Neuronal stem cell (in vitro differentiated cells): Measurements from ENCODE around the gene ARMH3.

Experiments used
- DNase-seq: peaks from one replicate; pipeline ENCODE4 v3.0.0-alpha.2; 2013; ENCODE audit warnings: low spot score
- H2AFZ ChIP-seq: one replicate; pipeline ENCODE4 v1.6.1; 2013; ENCODE audit warnings: mild to moderate bottlenecking, low read length, inconsistent platforms
- H2AK5ac ChIP-seq: 2 replicates; pipeline ENCODE4 v1.6.1; 2013; ENCODE audit warnings: low read depth, mild to moderate bottlenecking, inconsistent platforms, low read length, moderate library complexity, mixed read lengths
- H2BK120ac ChIP-seq: 2 replicates; pipeline ENCODE4 v1.6.1; 2013; ENCODE audit warnings: low read depth, mild to moderate bottlenecking, inconsistent platforms, low read length, moderate library complexity, mixed read lengths
- H2BK12ac ChIP-seq: one replicate; pipeline ENCODE4 v1.6.1; 2013; ENCODE audit warnings: low read length, inconsistent platforms
- H2BK15ac ChIP-seq: 2 replicates; pipeline ENCODE4 v1.6.1; 2013; ENCODE audit warnings: mild to moderate bottlenecking, low read length, inconsistent platforms, mixed read lengths
- H2BK5ac ChIP-seq: one replicate; pipeline ENCODE4 v1.6.1; 2013; ENCODE audit warnings: inconsistent platforms, mild to moderate bottlenecking, low read length, moderate library complexity
- H3K14ac ChIP-seq: one replicate; pipeline ENCODE4 v1.6.1; 2013; ENCODE audit warnings: low read length, inconsistent platforms
- H3K18ac ChIP-seq: 2 replicates; pipeline ENCODE4 v1.6.1; 2013; ENCODE audit warnings: low read length, inconsistent platforms
- H3K23ac ChIP-seq: 2 replicates; pipeline ENCODE4 v1.6.1; 2013; ENCODE audit warnings: low read depth, mild to moderate bottlenecking, mixed read lengths, low read length, inconsistent platforms; ENCODE audit not compliant: poor library complexity
- H3K27ac ChIP-seq: replicated peaks from 3 replicates; pipeline ENCODE4 v1.5.1; 2013; ENCODE audit warnings: low read length, inconsistent platforms
- H3K27me3 ChIP-seq, 3 experiments: 2 replicates each; pipeline ENCODE4 v1.6.1; 2013; ENCODE audit warnings: low read length in 3 of 3, mild to moderate bottlenecking in 2 of 3, inconsistent platforms in 1 of 3, low read depth in 1 of 3, mixed read lengths in 1 of 3, moderate library complexity in 1 of 3; ENCODE audit not compliant: control insufficient read depth in 3 of 3, insufficient read depth in 3 of 3
- H3K36me3 ChIP-seq, 2 donors: replicated peaks in 1 of 2; 2 replicates each; pipeline ENCODE4 v1.6.1; 2013; ENCODE audit warnings: low read length in 2 of 2; ENCODE audit not compliant: control insufficient read depth in 2 of 2, insufficient read depth in 2 of 2
- H3K4ac ChIP-seq: 2 replicates; pipeline ENCODE4 v1.6.1; 2013; ENCODE audit warnings: inconsistent platforms, mild to moderate bottlenecking, low read length, moderate library complexity
- H3K4me1 ChIP-seq, 2 donors: 1 replicate in 1 of 2; 2 replicates in 1 of 2; pipeline ENCODE4 v1.6.1; 2013; ENCODE audit warnings: low read length in 2 of 2, low read depth in 1 of 2; ENCODE audit not compliant: control insufficient read depth in 2 of 2, insufficient read depth in 1 of 2
- H3K4me2 ChIP-seq: one replicate; pipeline ENCODE4 v1.6.1; 2013; ENCODE audit warnings: mild to moderate bottlenecking, low read length, inconsistent platforms; ENCODE audit not compliant: insufficient read depth, poor library complexity, severe bottlenecking
- H3K4me3 ChIP-seq, 2 donors: 2 replicates each; pipeline ENCODE4 v1.5.1; 2013; ENCODE audit warnings: low read length in 2 of 2, mild to moderate bottlenecking in 2 of 2, inconsistent platforms in 1 of 2, moderate library complexity in 1 of 2
- H3K79me1 ChIP-seq: one replicate; pipeline ENCODE4 v1.6.1; 2013; ENCODE audit warnings: low read depth, mild to moderate bottlenecking, inconsistent platforms, low read length, moderate library complexity
- H3K9ac ChIP-seq: one replicate; pipeline ENCODE4 v1.6.1; 2013; ENCODE audit warnings: mild to moderate bottlenecking, low read depth, low read length, inconsistent platforms; ENCODE audit not compliant: poor library complexity
- H3K9me3 ChIP-seq, 2 donors: replicated peaks in 1 of 2; 2 replicates each; pipeline versions ENCODE3 to v1.6.1; 2013; ENCODE audit warnings: low read length in 2 of 2, mild to moderate bottlenecking in 2 of 2, inconsistent platforms in 1 of 2, low read depth in 1 of 2, mixed read lengths in 1 of 2, moderate library complexity in 1 of 2; ENCODE audit not compliant: control insufficient read depth in 2 of 2, insufficient read depth in 1 of 2
- H4K8ac ChIP-seq: one replicate; pipeline ENCODE4 v1.6.1; 2013; ENCODE audit warnings: low read depth, mild to moderate bottlenecking, inconsistent platforms, low read length, moderate library complexity
- H4K91ac ChIP-seq: one replicate; pipeline ENCODE4 v1.6.1; 2013; ENCODE audit warnings: low read length, low read depth, mild to moderate bottlenecking, inconsistent platforms; ENCODE audit not compliant: poor library complexity
- WGBS, 2 donors: extraction: QIAGEN DNeasy Blood & Tissue Kit; methylation state at CpG; one replicate each; pipeline ENCODE4 v1.1.7; 2013; ENCODE audit warnings: missing lambda C conversion rate in 2 of 2, mixed read lengths in 1 of 2; ENCODE audit not compliant: insufficient read length in 2 of 2, insufficient replicate concordance in 1 of 2; ENCODE audit errors: extremely low coverage in 2 of 2; 5-methylcytosine and 5-hydroxymethylcytosine counted together

Gene ARMH3

DNA sequence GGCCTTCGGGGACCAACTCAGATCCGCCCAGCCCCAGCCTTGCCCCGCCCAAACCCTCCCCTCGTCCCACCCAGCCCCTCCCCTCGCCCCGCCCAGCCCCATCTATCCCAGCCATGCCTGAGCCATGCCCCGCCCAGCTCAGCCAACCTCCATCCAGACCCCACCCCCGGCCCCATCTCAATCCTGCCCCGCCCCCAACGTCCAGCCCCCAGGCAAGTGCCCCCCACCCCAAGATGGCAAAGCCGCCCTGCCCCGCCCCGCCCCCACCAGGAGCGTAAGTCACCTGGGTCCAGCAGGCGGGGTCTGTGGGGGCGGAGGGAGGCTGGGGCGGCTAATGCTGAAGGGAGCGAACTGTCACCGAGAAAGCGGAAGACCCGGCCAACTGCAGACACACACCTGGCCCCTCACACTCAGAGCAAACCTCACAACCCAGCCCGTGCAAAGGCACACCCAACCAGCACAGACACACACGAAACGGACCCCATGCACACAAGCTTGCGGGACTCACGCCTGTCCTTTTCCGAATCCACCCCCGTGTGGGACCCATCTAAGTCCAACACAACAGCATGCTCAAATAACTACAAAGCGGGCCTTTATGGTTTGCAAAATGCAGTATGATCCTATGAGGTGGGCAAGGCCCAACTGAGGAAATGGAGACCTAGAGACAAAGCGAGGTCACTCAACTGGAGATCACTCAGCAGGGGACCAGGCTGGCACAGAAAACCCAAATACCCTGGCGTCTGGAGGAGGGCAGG is 226.2 kb downstream of the ARMH3 start:
- Histone ChIP-seq H3K4me2 (peak overlapping the region; percentile 85), H3K9me3 (no peaks in the 10 kb centered on the region), H3K4ac (no peak overlapping the region), H3K27ac (peak overlapping the region; percentile 39), H3K4me3 (peak overlapping the region in 1 of 2 donors; percentile 83), H3K79me1 (no peaks in the 10 kb centered on the region), H4K8ac (no peak overlapping the region), H2BK120ac (peak overlapping the region; percentile 27), H2AFZ (no peak overlapping the region), H2AK5ac (no peak overlapping the region), H2BK5ac (no peak overlapping the region), H3K9ac (peak overlapping the region; percentile 95), H2BK15ac (no peak overlapping the region), H3K23ac (peak overlapping the region; percentile 96), H2BK12ac (no peak overlapping the region), H3K27me3 (no peaks in the 10 kb centered on the region), H3K36me3 (peaks cover 8 to 18% of the 10 kb centered on the region in 2 donors), H3K18ac (peak overlapping the region; percentile 97), H3K14ac (no peak overlapping the region), H3K4me1 (peaks cover 10 to 15% of the 10 kb centered on the region in 2 donors), H4K91ac (no peak overlapping the region)
- peak; percentile 70 for DNase-seq
- no CpG with 5 or more reads among the region's 31 CpGs for WGBS, 2 donors

DNA sequence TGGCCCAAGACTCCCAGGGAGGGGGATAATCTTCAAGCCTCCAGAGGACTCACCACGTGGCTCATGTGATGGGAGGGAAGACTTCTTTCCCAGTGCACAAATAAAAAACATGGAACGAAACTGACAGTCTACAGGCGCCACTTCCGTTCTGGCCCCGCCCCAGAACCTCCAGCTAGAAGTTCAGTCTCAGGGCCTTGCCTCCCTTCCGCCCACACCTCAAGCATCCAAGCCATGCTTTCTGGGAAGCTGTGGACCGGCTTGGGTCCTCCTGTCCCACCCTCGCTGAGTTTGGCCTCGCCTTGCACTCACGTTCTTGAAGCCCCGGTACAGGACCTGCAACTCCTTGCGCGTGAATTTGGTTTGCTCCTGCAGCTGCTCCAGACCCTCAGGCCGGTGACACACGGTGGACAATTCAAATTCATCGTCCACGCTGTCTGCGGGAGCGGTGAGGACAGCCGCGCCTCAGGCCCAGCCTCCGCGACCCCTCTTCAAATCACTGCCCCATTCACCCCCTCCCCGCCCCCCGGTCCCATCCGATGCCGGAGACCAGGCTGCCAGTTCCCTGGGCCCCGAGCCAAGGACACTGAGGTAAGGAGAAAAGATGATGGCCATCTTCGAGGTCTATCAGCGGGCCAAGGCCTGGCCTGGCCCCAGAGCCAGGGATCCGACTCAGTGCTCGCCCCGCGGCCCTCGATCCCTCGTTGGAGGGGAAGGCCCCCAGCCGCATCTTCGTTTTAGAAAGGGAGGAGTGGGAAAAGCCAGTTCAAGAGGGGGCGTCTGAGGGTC is 227.0 kb downstream of the ARMH3 start:
- Histone ChIP-seq H3K27ac (no peak overlapping the region), H2BK120ac (no peak overlapping the region), H3K9me3 (no peaks in the 10 kb centered on the region), H3K4me1 (peaks cover 10 to 15% of the 10 kb centered on the region in 2 donors), H2BK12ac (peak overlapping the region; percentile 80), H2BK15ac (no peak overlapping the region), H2BK5ac (no peak overlapping the region), H3K23ac (no peak overlapping the region), H3K9ac (peak overlapping the region; percentile 78), H3K18ac (peak overlapping the region; percentile 50), H3K27me3 (no peaks in the 10 kb centered on the region), H3K4ac (no peak overlapping the region), H3K4me3 (peak overlapping the region in 1 of 2 donors; percentile 12), H4K91ac (peak overlapping the region; percentile 46), H2AFZ (no peak overlapping the region), H4K8ac (no peak overlapping the region), H3K4me2 (peak overlapping the region; percentile 58), H3K36me3 (peaks cover 8 to 23% of the 10 kb centered on the region in 2 donors), H3K14ac (peak overlapping the region; percentile 22), H3K79me1 (no peaks in the 10 kb centered on the region), H2AK5ac (no peak overlapping the region)
- WGBS, 2 donors, result no CpG with 5 or more reads among the region's 39 CpGs
- DNase-seq, result no peak

DNA sequence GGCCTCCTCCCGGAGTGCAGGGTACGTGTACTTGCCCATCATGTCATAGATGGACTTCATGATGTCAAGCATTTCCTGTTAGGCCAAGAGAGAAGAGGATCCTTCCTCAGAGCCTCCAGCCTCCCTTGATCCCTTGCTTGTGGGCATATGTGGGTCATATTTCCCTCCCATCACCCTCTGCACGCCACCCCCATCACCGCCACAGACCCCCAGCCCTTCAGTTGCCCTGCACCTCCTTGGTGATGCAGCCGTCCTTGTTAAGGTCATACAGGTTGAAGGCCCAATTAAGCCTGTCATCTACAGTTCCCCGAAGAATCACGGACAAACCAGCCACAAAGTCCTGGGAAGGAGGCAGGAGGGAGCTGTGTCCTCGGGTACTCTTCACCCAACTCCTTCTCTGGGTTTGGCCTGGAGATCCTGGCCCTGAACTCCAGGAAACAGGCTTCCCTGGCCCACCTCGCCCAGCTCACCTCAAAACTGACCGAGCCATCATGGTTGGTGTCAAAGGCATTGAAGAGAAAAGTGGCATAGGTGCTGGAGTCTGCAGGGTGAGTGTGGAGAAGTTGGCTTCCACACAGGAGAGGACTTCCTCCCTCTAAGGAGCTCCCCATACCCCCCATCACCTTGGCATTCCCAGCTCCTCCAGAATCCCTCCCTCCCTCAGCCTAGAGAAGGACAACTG is 227.9 kb downstream of the ARMH3 start:
- Histone ChIP-seq H3K14ac (no peak overlapping the region), H2BK120ac (no peak overlapping the region), H3K4me1 (peaks cover 10 to 15% of the 10 kb centered on the region in 2 donors), H2AK5ac (no peak overlapping the region), H4K8ac (no peak overlapping the region), H3K9ac (no peak overlapping the region), H3K4me2 (no peak overlapping the region), H3K36me3 (peaks cover 8 to 23% of the 10 kb centered on the region in 2 donors), H2BK12ac (no peak overlapping the region), H3K23ac (peak overlapping the region; percentile 8), H3K18ac (no peak overlapping the region), H4K91ac (no peak overlapping the region), H3K27ac (no peak overlapping the region), H3K27me3 (no peaks in the 10 kb centered on the region), H2AFZ (no peak overlapping the region), H3K4me3 (no peak overlapping the region), H3K9me3 (no peaks in the 10 kb centered on the region), H2BK5ac (no peak overlapping the region), H3K79me1 (no peaks in the 10 kb centered on the region), H3K4ac (no peak overlapping the region), H2BK15ac (no peak overlapping the region)
- no peak for DNase-seq
- no CpG with 5 or more reads among the region's 10 CpGs for WGBS, 2 donors
